Measurements from ENCODE around the gene CD2.

DNA sequence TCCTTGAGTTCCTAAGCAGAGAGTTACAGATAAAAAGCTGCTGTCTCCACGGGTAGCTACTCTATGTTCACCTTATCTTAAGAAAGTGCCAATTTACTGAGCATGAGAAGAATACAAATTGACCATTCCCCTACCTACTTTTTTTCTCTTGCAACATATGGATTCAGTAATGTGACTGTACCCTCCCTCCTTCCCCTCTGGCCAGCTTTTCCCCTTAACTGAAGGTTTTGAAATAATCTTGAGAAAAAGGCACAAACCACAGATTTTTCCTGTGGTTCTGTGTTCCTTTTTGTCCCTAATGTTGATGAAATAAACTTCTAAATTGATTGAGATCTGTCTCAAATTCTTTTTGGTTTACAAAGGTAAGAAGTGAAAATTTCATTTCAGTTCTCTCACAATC lies 2.6 kb upstream of the CD2 start:
- TF ChIP-seq, protein P1, sequence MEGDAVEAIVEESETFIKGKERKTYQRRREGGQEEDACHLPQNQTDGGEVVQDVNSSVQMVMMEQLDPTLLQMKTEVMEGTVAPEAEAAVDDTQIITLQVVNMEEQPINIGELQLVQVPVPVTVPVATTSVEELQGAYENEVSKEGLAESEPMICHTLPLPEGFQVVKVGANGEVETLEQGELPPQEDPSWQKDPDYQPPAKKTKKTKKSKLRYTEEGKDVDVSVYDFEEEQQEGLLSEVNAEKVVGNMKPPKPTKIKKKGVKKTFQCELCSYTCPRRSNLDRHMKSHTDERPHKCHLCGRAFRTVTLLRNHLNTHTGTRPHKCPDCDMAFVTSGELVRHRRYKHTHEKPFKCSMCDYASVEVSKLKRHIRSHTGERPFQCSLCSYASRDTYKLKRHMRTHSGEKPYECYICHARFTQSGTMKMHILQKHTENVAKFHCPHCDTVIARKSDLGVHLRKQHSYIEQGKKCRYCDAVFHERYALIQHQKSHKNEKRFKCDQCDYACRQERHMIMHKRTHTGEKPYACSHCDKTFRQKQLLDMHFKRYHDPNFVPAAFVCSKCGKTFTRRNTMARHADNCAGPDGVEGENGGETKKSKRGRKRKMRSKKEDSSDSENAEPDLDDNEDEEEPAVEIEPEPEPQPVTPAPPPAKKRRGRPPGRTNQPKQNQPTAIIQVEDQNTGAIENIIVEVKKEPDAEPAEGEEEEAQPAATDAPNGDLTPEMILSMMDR (IDR thresholded peaks at IDR 0.05): no peak
- no peak for TF ChIP-seq POLR2A (IDR thresholded peaks at IDR 0.05)

Data from body of pancreas (tissue), 4 donors.